Measurements from ENCODE around the gene ABCG4.
"Not testable (repeated sequence)": the region's sequence is repeated elsewhere in the genome, so short reads cannot be mapped to it uniquely, and the experiment has no call there.

The ABCG4 gene

DNA sequence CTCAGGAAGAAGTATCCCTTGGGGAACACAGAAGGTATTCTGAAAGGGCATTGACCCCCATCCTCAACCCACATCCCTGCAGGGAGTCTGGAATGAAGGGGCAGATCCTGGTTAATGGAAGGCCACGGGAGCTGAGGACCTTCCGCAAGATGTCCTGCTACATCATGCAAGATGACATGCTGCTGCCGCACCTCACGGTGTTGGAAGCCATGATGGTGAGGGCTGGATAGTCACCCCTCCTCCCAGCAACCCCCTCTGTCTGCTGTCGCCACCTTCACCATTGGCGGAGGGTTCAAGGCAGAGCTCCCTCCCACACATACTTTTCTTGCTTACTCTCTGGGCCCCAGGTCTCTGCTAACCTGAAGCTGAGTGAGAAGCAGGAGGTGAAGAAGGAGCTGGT lies 5.3 kb downstream of the ABCG4 start:
- DNase-seq (ENCODE audit: low spot score) = no peak

DNA sequence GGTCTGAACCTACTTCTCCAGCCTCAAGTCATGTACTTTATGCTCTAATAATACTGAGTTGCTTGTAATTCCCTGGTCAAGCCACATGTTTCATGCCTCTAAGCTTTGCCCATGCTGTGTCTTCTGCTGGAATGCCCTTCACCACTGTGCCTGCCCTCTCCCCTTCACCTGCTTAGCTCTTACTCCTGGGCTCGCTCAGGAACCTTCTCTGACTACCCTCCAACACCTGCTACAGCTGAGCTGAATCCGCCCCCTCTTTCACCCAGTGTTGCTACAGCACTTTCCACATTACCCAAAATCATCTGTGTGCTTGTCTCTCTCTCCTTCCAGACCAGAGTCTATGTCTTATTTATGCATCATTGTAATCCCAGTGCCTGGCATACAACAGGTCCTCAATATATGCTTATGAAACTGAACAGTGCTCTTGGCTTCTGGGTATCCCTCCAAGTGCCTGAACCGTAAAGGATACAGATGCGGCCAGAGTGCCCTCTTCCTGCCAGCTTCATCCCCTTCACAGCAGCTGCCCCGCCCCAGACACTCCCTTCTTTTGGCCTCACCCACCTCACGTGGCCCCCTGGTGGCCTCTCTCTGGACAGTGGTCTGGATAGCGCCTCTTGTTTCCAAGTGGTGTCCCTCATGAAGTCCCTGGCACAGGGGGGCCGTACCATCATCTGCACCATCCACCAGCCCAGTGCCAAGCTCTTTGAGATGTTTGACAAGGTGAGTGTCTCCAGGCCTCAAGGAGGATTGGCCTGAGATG lies 7.1 kb downstream of the ABCG4 start:
- peak; percentile 63 for DNase-seq (ENCODE audit: low spot score)

DNA sequence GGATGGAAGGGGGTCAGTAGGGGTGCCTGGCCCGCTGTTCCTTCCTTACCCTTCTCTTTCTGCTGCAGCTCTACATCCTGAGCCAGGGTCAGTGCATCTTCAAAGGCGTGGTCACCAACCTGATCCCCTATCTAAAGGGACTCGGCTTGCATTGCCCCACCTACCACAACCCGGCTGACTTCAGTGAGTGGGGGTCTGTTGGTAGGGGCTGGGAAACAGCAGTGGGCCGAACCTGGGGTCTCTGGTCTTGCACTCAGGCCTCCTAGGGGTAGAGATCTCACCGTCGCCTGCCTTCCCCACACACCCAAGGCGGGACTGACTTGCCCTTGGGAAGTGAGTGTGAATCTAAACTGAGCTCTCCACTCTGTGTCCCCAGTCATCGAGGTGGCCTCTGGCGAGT lies 7.6 kb downstream of the ABCG4 start:
- no peak for DNase-seq (ENCODE audit: low spot score)

DNA sequence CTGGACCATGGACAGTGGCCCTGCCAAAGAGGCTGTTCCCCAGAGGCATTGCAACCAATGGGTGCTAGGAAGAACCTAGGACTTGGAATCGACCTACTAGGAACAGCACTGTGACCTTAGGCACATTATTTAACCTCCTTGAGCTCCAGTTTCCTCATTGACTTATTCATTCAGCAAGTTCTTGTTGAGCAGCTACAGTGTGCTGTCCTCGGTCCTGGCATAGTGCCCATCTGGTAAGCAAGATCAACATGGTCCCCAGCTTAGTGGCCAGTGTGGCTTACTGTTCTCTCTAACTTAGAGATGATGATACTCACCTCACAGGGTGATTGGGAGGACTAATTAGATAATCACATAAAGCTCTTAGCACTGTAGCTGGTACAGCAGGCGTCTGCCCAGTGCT lies 8.2 kb downstream of the ABCG4 start:
- no peak for DNase-seq (ENCODE audit: low spot score)

DNA sequence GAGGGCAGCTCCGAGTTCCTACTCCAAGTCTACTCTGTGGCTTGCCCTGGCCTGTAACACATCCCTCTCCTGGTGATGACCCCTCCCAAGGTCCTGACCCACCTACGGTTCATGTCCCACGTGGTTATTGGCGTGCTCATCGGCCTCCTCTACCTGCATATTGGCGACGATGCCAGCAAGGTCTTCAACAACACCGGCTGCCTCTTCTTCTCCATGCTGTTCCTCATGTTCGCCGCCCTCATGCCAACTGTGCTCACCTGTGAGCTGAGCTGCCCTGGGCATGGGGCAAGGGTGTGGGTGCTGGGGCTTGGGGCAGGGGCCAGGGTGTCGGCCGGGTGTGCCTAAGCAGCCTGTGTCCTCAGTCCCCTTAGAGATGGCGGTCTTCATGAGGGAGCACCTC lies 9.6 kb downstream of the ABCG4 start:
- no peak for DNase-seq (ENCODE audit: low spot score)

DNA sequence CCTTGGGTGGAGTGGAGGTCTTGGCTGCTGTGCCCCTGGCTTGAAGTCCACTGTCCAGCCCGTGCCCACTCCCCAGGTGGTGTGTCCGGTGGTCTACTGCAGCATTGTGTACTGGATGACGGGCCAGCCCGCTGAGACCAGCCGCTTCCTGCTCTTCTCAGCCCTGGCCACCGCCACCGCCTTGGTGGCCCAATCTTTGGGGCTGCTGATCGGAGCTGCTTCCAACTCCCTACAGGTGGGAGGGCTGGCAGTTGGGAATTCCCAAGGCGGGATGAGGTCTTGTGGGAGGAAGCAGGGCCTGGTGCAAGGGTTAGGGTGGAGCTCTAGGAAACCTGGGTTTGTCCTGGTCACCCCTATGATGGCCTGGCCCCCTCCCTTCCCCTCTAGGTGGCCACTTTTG lies 11.3 kb downstream of the ABCG4 start:
- DNase-seq (ENCODE audit: low spot score) = no peak

DNA sequence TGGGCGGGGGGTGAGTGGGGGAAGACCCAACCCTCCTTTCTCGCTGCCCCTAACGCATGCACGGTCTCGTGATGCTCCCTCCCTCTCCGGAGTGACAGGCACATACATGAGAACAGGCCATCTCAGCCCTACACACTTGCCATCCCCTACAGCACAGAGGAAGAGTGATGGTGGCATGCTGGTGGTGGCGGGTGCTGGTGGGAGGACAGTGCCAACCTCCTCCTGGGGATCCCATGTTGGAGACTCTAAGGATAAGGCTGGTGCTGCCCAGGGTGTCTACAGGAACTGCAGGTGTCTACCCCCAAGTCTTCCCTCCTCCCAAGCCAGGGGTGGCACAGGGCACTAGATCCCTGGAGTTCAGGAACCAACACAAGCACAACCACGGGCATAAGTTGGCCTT lies 13.0 kb downstream of the ABCG4 start:
- DNase-seq (ENCODE audit: low spot score) = no peak

DNA sequence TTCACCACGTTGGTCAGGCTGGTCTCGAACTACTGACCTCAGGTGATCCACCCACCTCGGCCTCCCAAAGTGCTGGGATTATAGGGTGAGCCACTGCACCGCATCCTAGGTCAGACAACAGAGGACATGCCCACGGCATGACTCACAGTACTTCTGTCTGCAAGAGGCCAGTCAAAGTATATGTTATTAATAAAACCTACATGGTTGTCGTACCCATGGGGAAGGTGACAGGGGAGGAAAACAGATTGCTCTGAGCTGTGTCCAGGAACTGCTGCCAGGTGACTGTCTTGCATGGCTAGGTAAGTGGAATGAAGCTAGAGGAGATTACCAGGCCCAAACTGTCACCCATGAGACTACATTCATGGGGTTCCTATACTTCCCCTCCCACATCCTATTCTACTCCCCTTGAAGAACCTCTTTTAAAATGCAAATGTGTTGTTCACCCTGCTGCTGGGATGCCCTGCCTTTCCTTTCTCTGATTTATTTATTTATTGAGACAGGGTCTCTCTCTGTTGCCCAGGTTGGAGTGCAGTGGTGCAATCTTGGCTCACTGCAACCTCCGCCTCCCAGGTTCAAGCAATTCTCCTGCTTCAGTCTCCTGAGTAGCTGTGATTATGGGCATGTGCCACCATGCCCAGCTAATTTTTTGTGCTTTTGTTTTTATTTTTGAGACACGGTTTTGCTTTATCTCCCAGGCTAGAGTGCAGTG lies 17.7 kb downstream of the ABCG4 start:
- no peak for DNase-seq (ENCODE audit: low spot score)

DNA sequence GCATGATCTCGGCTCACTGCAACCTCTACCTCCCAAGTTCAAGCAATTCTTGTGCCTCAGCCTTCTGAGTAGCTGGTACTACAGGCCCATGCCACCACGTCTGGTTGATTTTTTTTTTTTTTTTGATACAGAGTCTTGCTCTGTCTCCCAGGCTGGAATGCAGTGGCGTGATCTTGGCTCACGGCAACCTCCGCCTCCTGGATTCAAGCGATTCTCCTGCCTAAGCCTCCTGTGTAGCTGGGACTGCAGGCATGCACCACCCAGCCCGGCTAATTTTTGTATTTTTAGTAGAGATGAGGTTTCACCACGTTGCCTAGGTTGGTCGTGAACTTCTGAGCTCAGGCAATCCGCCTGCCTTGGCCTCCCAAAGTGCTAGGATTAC lies 18.2 kb downstream of the ABCG4 start:
- not testable (repeated sequence) for DNase-seq (ENCODE audit: low spot score)

DNA sequence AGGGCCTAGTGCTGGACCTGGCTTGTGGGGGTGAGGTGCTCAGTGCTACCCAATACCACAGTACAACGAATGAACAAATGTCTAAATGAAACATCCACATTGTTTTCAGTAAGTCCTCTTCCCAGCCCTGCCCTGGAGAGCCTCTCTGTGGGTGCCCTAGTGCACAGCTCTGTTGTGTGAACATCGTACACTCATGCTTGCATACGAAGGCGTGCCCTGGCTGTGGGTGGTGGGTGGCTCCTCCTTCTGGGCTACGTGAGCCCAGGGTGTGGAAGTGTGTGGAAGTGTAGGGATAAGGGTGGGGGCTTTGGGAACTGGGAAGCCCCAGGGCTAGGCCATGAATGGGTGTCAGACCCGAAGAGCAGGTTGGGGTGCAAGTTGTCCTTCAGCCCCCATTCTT lies 19.1 kb downstream of the ABCG4 start:
- no peak for DNase-seq (ENCODE audit: low spot score)

DNA sequence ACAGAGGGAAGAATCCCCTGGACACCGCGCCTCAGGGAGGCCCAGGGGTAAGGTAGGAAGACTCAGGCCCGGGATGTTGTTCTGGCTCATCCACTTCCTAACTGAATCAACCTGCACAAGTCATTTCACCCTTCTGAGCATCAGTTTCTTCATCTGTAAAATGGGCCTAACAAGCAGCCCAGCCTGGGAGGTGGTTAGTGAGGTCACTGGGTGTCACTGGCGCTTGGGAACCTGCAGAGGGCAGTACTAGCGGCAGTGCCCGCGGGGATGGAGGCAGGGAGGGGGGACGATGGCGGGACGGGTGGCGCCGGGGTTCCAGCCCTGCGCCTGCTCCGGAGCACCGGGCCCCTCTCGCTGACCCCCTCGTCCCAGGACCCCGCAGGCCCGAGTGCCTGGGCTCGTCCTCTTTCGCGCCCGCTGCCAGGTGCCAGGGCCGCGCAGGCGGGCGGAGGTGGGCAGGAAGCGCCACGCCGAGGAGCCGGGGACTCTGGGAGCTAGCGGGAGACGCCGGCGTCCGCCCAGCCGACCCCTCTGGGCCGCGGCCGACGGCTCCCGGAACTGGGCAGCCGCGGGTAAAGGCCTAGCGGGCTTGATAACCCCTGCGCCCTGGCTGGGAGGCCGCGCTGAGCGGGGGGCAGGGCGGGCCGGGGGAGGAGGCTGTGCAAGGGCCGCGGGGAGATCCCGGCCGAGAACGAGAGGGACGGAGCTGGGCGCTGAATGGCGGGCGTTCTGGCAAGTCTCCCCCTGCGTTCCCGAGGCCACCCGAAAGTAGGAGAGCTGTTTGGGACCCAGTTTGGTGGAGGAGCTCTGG lies 19.8 kb downstream of the ABCG4 start, which contains the start of gene NLRX1:
TSS of gene NLRX1 (plus strand) at position 255 of the 811 bp plus-strand sequence. CDS start 2,679 bp downstream, outside the sequence.
- DNase-seq (ENCODE audit: low spot score) = peak; percentile 77

DNA sequence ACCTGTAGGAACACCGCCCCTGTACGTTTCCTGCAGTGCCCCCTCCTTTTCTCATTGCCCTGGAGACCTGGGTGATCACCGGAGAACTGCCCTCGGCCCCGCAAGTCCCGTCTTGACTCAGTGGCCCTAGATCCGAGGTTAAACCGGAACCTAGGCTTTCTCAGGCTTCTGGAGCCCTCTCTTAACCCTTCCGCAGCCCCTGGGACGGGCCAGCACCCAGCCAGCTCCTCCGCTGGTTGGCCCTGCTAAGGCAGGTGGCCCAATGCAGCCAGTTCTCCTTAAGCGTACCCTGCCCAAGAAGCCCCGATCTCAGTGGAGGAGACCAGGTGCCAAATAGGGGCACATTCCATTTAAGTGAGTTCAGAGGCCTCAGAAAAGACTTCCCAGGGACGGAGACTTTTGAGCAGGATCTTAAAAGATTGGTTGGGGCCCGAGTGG lies 20.4 kb downstream of the ABCG4 start:
- DNase-seq (ENCODE audit: low spot score) = no peak

DNA sequence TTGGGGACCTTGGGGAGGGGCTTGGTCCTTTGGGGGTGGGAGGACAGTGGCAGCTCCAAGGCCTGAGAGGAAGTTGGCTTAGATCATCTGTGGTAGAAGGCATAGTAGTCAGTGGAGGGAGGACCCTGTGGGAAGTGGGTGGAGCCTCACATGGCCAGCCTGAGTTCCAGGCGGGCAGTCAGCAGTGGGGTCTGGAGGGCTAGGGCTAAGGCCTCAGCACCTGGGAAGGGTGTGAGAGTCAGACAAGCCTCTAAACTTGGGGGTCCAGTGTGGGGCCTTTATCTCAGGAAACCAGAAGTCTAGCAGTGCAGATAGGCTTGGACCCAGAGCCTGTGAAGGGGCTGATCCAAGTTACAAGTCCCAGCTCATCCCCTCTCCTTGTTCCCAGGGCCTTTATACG lies 23.7 kb downstream of the ABCG4 start:
- no peak for DNase-seq (ENCODE audit: low spot score)

DNA sequence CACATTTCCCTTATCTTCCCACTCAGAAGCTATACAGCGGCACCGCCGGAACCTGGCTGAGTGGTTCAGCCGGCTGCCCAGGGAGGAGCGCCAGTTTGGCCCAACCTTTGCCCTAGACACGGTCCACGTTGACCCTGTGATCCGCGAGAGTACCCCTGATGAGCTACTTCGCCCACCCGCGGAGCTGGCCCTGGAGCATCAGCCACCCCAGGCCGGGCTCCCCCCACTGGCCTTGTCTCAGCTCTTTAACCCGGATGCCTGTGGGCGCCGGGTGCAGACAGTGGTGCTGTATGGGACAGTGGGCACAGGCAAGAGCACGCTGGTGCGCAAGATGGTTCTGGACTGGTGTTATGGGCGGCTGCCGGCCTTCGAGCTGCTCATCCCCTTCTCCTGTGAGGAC lies 24.6 kb downstream of the ABCG4 start:
- DNase-seq (ENCODE audit: low spot score) = no peak

DNA sequence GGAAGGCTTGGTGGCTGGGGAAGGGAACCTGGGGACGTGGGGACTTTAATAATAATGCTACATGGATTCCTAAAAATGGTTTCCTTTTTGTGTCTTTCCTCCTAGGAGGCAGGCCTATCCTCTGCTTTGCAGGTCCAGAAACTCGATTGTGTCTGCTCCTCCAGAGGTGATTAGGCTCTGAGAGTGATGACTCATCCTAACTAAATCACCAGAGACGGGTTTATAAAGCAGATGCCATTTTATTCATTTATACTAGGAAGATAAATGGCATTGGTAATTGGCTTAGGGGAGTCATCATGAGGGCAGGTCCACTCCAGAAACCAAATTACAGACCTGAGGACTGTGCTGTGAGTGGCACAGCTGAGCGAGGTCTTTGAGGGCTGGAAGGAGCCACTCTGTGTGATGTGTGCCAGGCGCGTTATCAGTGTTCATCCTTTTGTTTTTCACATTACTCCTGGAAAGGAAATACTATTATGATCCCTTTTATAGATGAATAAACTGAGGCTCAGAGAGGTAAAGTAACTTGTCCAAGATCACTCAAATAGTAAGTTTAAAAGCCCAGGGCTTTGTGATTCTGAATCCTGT lies 26.7 kb downstream of the ABCG4 start:
- DNase-seq (ENCODE audit: low spot score) = no peak

DNA sequence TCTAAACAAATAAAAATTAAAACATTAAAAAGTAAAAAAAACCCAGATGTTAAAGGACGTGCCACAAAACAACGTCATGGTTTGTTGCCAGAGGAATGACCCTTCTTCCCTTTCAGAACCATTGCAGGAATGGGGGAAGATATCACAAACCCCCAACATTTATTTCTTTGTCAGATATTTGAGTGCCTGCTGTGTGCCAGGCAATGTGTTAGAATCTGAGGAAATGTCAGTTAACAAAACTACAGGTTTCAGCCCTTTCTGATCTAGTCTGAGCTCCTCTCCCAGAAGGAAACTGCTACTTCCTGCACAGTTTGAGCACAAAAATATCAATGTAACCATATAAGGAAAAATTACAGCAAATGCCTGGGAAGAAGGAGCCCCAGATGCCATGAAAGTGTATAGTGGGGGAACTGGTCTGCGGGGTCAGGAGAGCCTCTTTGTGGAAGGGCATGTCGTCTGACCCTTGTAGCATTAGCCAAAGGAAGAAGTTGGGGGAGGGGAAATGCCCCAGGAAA lies 29.4 kb downstream of the ABCG4 start:
- DNase-seq (ENCODE audit: low spot score) = no peak

DNA sequence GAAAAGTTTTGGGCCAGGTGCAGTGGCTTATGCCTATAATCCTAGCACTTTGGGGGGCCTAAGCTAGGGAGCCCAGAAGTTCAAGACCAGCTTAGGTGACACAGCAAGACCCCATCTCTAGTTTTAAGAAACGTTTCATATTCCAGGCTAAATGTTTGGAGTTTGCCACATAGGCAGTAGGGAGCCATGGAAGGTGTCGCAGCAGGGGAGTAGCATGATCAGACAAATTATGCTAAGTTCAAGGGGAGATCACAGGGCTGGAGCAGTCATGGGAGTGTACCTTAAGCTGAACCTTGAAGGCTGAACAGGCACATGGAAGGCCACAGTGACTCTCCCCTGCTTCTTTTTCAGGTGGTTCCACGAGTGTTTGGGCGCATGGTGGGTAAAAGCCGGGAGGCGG lies 30.5 kb downstream of the ABCG4 start:
- no peak for DNase-seq (ENCODE audit: low spot score)

DNA sequence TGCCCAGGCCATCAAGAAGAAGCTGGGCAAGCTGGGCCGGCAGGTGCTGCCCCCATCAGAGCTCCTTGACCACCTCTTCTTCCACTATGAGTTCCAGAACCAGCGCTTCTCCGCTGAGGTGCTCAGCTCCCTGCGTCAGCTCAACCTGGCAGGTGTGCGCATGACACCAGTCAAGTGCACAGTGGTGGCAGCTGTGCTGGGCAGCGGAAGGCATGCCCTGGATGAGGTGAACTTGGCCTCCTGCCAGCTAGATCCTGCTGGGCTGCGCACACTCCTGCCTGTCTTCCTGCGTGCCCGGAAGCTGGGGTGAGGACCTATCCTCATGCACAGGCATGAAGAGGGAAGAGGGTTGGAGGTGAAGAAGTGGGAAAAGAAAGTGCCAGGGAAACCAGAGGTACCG lies 31.1 kb downstream of the ABCG4 start:
- no peak for DNase-seq (ENCODE audit: low spot score)

DNA sequence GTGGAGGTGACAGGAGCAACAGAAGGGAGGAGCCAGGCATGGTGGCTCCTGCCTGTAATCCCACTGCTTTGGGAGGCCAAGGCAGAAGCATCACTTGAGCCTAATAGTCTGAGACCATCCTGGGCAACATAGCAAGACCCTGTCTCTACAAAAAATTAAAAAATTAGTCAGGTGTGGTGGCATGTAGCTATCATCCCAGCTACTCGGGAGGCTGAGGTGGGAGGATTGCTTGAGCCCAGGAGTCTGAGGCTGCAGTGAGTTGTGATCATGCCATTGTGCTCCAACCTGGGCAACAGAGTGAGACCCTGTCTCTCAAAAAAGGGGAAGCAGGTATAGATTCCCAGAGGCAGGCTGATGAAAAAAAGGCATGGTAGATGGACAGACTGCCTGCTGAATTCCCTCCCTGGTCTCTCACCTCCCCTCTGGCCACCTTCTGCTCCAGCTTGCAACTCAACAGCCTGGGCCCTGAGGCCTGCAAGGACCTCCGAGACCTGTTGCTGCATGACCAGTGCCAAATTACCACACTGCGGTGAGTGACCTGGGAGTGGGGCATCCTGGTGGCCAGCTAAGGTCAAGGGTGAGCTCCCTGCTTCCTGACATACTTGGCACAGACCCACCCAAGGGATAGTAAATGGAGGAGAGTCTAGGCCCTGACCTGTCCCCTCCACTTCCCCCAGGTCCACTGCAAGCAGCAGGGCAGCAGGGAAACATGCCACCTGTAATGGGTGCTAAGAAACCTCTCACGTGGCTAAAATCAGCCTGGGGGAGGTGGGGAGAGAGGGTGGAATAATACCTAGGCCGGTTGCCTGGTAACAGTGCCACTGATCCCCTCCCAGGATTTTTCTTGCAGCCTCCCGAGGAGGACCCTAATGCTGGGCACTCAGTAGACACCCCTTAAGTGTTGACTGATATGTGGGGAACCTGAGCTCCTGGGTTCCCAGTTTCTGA lies 32.2 kb downstream of the ABCG4 start:
- no peak for DNase-seq (ENCODE audit: low spot score)

DNA sequence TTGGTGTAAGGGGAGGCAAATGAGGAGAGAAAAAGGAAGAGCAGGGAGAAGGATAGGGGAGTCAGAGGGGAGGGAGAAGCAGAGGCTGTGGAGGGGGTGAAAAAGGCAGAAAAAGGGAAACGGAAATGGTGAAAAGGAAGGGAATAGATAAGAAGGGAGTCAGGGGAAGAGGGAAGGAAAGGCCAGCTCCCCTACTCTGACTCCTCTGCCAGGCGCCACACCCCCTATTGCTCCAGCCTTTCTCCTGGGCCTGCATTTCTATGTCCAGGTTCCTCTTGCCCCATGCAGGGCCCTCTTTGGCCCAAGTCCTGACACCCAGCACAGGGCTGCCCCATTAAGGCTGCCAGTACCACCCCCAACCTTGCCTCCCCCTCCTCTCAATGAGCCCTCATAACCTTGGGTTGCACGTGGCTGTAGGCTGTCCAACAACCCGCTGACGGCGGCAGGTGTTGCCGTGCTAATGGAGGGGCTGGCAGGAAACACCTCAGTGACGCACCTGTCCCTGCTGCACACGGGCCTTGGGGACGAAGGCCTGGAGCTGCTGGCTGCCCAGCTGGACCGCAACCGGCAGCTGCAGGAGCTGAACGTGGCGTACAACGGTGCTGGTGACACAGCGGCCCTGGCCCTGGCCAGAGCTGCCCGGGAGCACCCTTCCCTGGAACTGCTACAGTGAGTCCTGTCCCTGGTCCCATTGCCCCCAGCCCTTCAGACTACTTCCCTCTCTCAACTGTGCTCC lies 33.0 kb downstream of the ABCG4 start:
- DNase-seq (ENCODE audit: low spot score) = no peak

All from hematopoietic multipotent progenitor cell treated with erythropoietin and hydrocortisone succinate and interleukin-3 and kit ligand, for 17 days (in vitro differentiated cells).